Activated T-helper 1 cell treated with anti-CD3 and anti-CD28 coated beads, Interleukin-12 subunit alpha, Interleukin-12 subunit beta, Interleukin-2, Interleukin-4 antibody, amounts not matched to agents 30 ng/mL and 10 ng/mL and 1 ng/mL, durations not matched to agents 14 hours and 24 hours and 36 hours (primary cell): ENCODE measurements around the gene MMP25. TPM values are rescaled to one million over a fixed set of nuclear protein-coding genes. Genes with fewer than 3 reads are reported as not detected.
A peak's percentile ranks its signal among the peaks of the same experiment; 100 is the strongest.
"Not testable (repeated sequence)": the region's sequence is repeated elsewhere in the genome, so short reads cannot be mapped to it uniquely, and the experiment has no call there.

Experiments
- DNase-seq: peaks from one replicate; pipeline ENCODE4 v3.0.0; 2021; ENCODE audit warnings: low spot score
- H3K27ac Mint-ChIP-seq: one replicate; pipeline ENCODE4 v1.8.0; 2021; ENCODE audit warnings: mild to moderate bottlenecking, mixed read lengths
- H3K27me3 Mint-ChIP-seq: one replicate; pipeline ENCODE4 v1.8.0; 2022; ENCODE audit warnings: mild to moderate bottlenecking, moderate library complexity, mixed read lengths; ENCODE audit not compliant: insufficient read depth
- H3K36me3 Mint-ChIP-seq: one replicate; pipeline ENCODE4 v1.8.0; 2021; ENCODE audit warnings: low read depth, mixed read lengths
- H3K4me1 Mint-ChIP-seq: one replicate; pipeline ENCODE4 v1.8.0; 2021; ENCODE audit warnings: low read depth, mixed read lengths
- H3K4me3 Mint-ChIP-seq: one replicate; pipeline ENCODE4 v1.8.0; 2021; ENCODE audit warnings: mild to moderate bottlenecking, moderate library complexity, mixed read lengths
- H3K9me3 Mint-ChIP-seq: one replicate; pipeline ENCODE4 v1.8.0; 2021; ENCODE audit warnings: mixed read lengths
- intact Hi-C: fragments of 100-400 bp; cut with micrococcal nuclease; formaldehyde crosslinking; loops from one replicate; pipeline ENCODE4 v1.15.1; 2024
- total RNA-seq: library from RNA; stranded (reverse); gene quantifications from 2 replicates; pipeline ENCODE4 v1.2.3, GENCODE V29; 2022

MMP25 gene
- total RNA-seq, 1 donor from 2014 or later = 12.8 TPM

GRCh38 chr16:3065742-3066439, 19.5 kb downstream of the MMP25 start:
- intact Hi-C loops = no loop called here
- peak overlapping the region; percentile 99 for H3K4me3 Mint-ChIP-seq
- no peak for DNase-seq

DNA sequence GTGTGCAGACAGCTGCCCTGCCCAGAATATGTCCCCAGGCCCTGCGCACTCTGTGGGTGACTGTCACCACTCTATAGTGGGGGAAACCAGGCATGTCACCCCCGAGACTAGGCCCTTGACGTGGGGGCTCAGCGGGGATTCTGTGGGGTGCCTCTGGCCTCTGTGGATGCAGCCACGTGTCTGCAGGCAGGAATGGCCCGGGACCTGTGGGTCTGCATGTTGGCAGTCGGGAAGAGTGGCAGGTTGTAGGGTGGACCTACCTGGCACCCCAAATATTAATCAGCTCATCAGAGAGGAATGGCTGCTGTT, 20.0 kb downstream of the MMP25 start:
- Mint-ChIP-seq H3K27ac (peak overlapping the region; percentile 94), H3K9me3 (peaks cover 7% of the 10 kb centered on the region), H3K27me3 (peaks cover 2% of the 10 kb centered on the region), H3K4me1 (peaks cover 51% of the 10 kb centered on the region), H3K36me3 (peaks cover 46% of the 10 kb centered on the region), H3K4me3 (peak overlapping the region; percentile 99)
- DNase-seq = no peak
- intact Hi-C loops = no loop called here

More at GRCh38 chr16:3065742-3066439, 19.5 kb downstream of the MMP25 start:
- Mint-ChIP-seq H3K27ac (peak overlapping the region; percentile 94), H3K4me1 (peaks cover 47% of the 10 kb centered on the region), H3K27me3 (peaks cover 2% of the 10 kb centered on the region), H3K36me3 (peaks cover 46% of the 10 kb centered on the region), H3K9me3 (peaks cover 7% of the 10 kb centered on the region)

DNA sequence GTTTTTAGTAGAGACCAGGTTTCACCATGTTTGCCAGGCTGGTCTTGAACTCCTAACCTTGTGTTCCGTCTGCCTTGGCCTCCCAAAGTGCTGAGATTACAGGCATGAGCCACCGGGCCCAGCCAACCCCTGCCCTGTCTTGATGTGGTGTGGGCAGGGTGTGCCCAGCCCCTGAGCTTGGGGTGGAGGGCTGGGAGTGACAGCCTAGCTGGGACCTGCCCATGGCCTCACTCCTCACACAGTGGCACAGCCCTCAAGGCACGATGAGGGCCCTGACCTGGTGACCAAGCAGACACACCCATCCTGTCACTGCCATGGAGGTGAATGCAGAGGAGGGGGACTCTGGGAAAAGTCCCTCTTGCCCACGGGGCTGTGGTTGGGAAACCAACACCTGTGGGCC, 22.1 kb downstream of the MMP25 start:
- Mint-ChIP-seq H3K9me3 (no peaks in the 10 kb centered on the region), H3K36me3 (peaks cover 46% of the 10 kb centered on the region), H3K27me3 (no peaks in the 10 kb centered on the region), H3K4me1 (peaks cover 57% of the 10 kb centered on the region), H3K27ac (peak overlapping the region; percentile 98), H3K4me3 (peak overlapping the region; percentile 99)
- DNase-seq = no peak
- intact Hi-C loops = no loop called here

DNA sequence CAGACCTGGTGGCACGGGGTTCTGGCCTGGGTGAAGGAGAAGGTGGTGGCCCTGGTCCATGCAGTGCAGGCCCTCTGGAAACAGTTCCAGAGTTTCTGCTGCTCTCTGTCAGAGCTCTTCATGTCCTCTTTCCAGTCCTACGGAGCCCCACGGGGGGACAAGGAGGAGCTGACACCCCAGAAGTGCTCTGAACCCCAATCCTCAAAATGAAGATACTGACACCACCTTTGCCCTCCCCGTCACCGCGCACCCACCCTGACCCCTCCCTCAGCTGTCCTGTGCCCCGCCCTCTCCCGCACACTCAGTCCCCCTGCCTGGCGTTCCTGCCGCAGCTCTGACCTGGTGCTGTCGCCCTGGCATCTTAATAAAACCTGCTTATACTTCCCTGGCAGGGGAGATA, 22.8 kb downstream of the MMP25 start:
- H3K9me3 Mint-ChIP-seq, intact Hi-C loops, DNase-seq, H3K27me3 Mint-ChIP-seq: not testable (repeated sequence)
- peak overlapping the region; percentile 85 for H3K27ac Mint-ChIP-seq
- H3K4me1 Mint-ChIP-seq = peaks cover 58% of the 10 kb centered on the region
- H3K36me3 Mint-ChIP-seq = peaks cover 46% of the 10 kb centered on the region
- peak overlapping the region; percentile 53 for H3K4me3 Mint-ChIP-seq

- no peak for DNase-seq
- Mint-ChIP-seq H3K36me3 (peaks cover 46% of the 10 kb centered on the region), H3K4me3 (no peak overlapping the region), H3K9me3 (no peaks in the 10 kb centered on the region), H3K27me3 (peaks cover 2% of the 10 kb centered on the region), H3K4me1 (peaks cover 67% of the 10 kb centered on the region), H3K27ac (no peak overlapping the region)
- intact Hi-C loops = no loop called here
Measured at GRCh38 chr16:3070608-3071111, 24.3 kb downstream of the MMP25 start.

GRCh38 chr16:3071655-3072054, 25.3 kb downstream of the MMP25 start:
- H3K36me3 Mint-ChIP-seq = peaks cover 38% of the 10 kb centered on the region
- H3K4me1 Mint-ChIP-seq = peaks cover 75% of the 10 kb centered on the region
- peak overlapping the region; percentile 93 for H3K27ac Mint-ChIP-seq
- H3K27me3 Mint-ChIP-seq = peaks cover 2% of the 10 kb centered on the region
- H3K9me3 Mint-ChIP-seq = no peaks in the 10 kb centered on the region
- intact Hi-C loops = no loop called here
- no peak for DNase-seq
- peak overlapping the region; percentile 59 for H3K4me3 Mint-ChIP-seq

DNA sequence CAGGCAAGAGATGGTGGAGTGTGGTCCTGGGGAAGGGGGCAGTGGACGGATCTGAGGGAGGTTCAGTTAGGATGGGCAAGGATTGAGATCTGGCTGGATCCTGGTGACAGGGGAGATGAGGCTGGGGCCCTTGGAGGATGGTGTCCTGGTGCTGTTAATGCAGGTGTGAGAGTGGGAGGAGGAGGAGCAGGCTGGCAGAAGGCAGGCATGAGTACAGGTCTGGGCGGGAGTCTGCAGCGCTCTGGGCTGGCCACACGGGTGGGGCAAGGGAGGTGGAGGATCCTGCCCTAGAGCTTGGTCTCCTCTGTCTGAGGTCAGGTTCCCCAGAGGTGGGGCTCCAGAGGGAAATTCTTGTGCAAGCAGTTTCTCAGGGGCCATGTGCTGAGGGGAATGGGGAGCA, 25.8 kb downstream of the MMP25 start:
- Mint-ChIP-seq H3K36me3 (peaks cover 35% of the 10 kb centered on the region), H3K4me3 (peak overlapping the region; percentile 59), H3K27ac (peak overlapping the region; percentile 93), H3K4me1 (peaks cover 79% of the 10 kb centered on the region)
- H3K9me3 Mint-ChIP-seq, intact Hi-C loops, H3K27me3 Mint-ChIP-seq, DNase-seq: not testable (repeated sequence)

DNA sequence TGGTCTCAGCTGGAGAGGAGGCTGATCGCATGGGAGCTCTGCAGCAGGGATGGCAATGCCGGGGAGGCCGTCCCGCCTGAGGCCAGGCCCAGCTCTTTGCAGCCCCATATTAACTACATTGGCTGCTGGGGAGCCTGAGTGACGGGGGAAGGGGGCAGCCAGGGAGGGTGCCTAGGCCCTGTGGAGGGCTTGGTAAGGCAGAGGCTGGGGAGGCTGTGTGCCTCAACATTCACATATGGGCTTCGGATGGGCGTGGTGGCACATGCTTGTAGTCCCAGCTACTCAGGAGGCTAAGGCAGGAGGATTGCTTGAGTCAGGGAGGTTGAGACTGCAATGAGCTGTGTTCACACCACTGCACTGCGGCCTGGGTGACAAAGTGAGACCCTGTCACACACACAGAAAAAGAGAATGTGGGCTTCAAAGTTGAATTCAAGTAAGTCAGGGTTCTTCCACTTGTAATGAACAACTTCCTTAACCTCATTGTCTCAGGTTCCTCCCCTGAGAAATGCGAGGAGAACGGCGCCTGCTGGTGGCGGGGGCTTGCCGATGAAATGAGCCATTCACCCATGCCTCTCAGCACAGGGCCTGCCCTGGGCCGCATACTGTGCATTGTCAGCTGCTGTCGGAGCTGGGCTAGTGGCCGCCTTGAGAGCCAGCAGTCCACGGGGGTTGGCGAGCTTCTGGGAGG, 26.4 kb downstream of the MMP25 start:
- H3K4me1 Mint-ChIP-seq = peaks cover 79% of the 10 kb centered on the region
- H3K27me3 Mint-ChIP-seq, intact Hi-C loops, H3K9me3 Mint-ChIP-seq, DNase-seq: not testable (repeated sequence)
- peak overlapping the region; percentile 100 for H3K27ac Mint-ChIP-seq
- peak overlapping the region; percentile 84 for H3K4me3 Mint-ChIP-seq
- H3K36me3 Mint-ChIP-seq = peaks cover 30% of the 10 kb centered on the region

DNA sequence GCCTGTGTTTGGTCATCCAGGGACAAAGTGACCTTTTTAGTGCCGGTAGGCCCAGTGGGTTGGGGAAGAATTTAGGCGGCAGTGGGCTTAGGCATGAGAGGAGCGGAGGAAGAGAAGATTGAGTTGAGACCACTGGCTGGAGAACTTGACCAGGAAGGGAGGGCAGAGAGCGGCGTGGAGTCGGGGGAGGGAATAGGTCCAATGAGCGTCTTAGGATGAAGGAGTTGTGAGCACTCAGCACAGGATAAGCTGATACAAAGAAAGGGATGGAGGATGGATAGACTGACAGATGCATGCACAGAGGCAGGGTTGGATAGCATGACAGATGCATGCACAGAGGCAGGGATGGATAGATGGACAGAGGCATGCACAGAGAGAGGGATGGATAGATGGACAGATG, 27.1 kb downstream of the MMP25 start:
- peaks cover 29% of the 10 kb centered on the region for H3K36me3 Mint-ChIP-seq
- DNase-seq = no peak
- H3K9me3 Mint-ChIP-seq = peaks cover 5% of the 10 kb centered on the region
- peaks cover 81% of the 10 kb centered on the region for H3K4me1 Mint-ChIP-seq
- peak overlapping the region; percentile 84 for H3K4me3 Mint-ChIP-seq
- intact Hi-C loops = no loop called here
- peaks cover 2% of the 10 kb centered on the region for H3K27me3 Mint-ChIP-seq
- peak overlapping the region; percentile 100 for H3K27ac Mint-ChIP-seq

GRCh38 chr16:3074860-3075522, 28.6 kb downstream of the MMP25 start:
- Mint-ChIP-seq H3K4me1 (peaks cover 80% of the 10 kb centered on the region), H3K27me3 (peaks cover 2% of the 10 kb centered on the region), H3K36me3 (peaks cover 29% of the 10 kb centered on the region), H3K9me3 (peaks cover 16% of the 10 kb centered on the region), H3K4me3 (peak overlapping the region; percentile 84), H3K27ac (peak overlapping the region; percentile 100)
- intact Hi-C loops = loop anchor here (1.0 to 2.0 kb wide), 3 partner anchors 8 to 26 kb away; no protein-coding TSS in a partner anchor
- DNase-seq = peak; percentile 85

DNA sequence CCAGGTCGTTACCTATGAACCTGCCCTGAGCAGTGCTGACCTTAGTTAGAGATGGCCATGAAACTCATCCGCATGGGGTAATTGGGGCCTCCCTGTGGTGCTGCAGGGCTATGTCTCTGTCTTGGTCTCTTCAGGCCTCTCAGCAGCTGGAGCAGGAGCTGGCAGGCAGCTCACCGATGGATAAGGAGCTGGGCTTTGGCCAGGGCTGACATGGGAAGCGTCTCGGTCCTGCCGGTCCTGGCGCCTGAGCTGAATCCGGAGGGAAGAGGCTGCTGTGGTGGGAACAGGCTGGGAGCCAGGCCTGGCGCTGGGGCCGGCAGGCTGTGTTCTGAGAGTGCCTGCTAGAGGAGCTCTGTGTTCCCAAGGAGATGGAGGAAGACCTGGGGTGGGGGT, 29.2 kb downstream of the MMP25 start:
- Mint-ChIP-seq H3K9me3 (peaks cover 17% of the 10 kb centered on the region), H3K4me3 (peak overlapping the region; percentile 84), H3K27me3 (peaks cover 2% of the 10 kb centered on the region), H3K27ac (peak overlapping the region; percentile 100), H3K4me1 (peaks cover 81% of the 10 kb centered on the region), H3K36me3 (peaks cover 25% of the 10 kb centered on the region)
- intact Hi-C loops = loop anchor here (1.0 to 2.0 kb wide), 3 partner anchors 8 to 25 kb away; no protein-coding TSS in a partner anchor
- no peak for DNase-seq

DNA sequence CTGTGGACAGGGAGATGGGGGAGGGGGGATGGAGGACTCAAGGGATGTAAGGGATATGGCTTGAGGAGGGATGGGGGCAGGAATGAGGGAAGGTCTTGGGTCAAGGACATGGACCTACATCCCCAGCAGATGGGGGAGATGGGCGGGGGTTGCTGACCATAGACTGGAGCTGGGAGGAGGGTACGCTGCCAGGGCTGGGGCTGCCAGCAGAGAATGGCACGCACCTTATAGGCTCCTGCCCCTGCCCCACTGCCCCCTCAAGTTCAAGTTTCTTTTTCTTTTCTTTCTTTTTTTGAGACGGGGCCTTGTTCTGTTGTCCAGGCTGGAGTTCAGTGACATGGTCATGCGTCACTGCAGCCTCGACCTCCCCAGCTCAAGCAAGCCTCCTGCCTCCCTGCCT, 29.6 kb downstream of the MMP25 start:
- intact Hi-C loops = loop anchor here (1.0 to 2.0 kb wide), 3 partner anchors 9 to 25 kb away; no protein-coding TSS in a partner anchor
- Mint-ChIP-seq H3K9me3 (peaks cover 19% of the 10 kb centered on the region), H3K4me1 (peaks cover 84% of the 10 kb centered on the region), H3K4me3 (peak overlapping the region; percentile 84), H3K36me3 (peaks cover 28% of the 10 kb centered on the region), H3K27ac (peak overlapping the region; percentile 100)
- DNase-seq, H3K27me3 Mint-ChIP-seq: not testable (repeated sequence)

- peaks cover 32% of the 10 kb centered on the region for H3K36me3 Mint-ChIP-seq
- intact Hi-C loops = no loop called here
- H3K27ac Mint-ChIP-seq = peak overlapping the region; percentile 100
- peak overlapping the region; percentile 84 for H3K4me3 Mint-ChIP-seq
- peaks cover 23% of the 10 kb centered on the region for H3K9me3 Mint-ChIP-seq
- peaks cover 2% of the 10 kb centered on the region for H3K27me3 Mint-ChIP-seq
- peaks cover 83% of the 10 kb centered on the region for H3K4me1 Mint-ChIP-seq
- DNase-seq = no peak
Measured at GRCh38 chr16:3076577-3076976, 30.2 kb downstream of the MMP25 start.
